Measurements from ENCODE around the gene SCAP. TPM values are rescaled to one million over a fixed set of nuclear protein-coding genes. Genes with fewer than 3 reads are reported as not detected.

The SCAP gene
- total and polyA plus RNA-seq, 2 of the 13 experiments (the other 11 are each of a cell fraction or from before 2014, with no cell fraction given) = 40.4 to 53.3 TPM

- TF ChIP-seq ZNF737 (CRISPR knock-in tag; IDR thresholded peaks at IDR 0.05; ENCODE audit: borderline replicate concordance) = no peak
Measured at GRCh38 chr3:47428662-47429061, 47.1 kb downstream of the SCAP start (continued).

- Histone ChIP-seq H3K4me2 (ENCODE audit: low read depth, low read length) (no peak overlapping the region), H3K36me3 (replicated peaks in 1 of 2; ENCODE audit: control insufficient read depth in 1 of 2, insufficient read depth in 2 of 2, low read length in 2 of 2) (peaks cover 21 to 37% of the 10 kb centered on the region in 2 experiments; a peak in 4 of 5 replicates), H3K27me3 (ENCODE audit: control insufficient read depth in 1 of 2, insufficient read depth in 2 of 2, low read length in 2 of 2) (no peaks in the 10 kb centered on the region), H2AFZ (ENCODE audit: low read length) (no peak overlapping the region), H3K9ac (ENCODE audit: insufficient read depth, low read depth, low read length) (no peak overlapping the region), H3K27ac (ENCODE audit: extremely low read length, insufficient read depth, low read length) (no peak overlapping the region), H4K20me1 (ENCODE audit: insufficient read depth, low read length) (no peaks in the 10 kb centered on the region), H3K4me1 (ENCODE audit: insufficient read depth, low read length) (peaks cover 42% of the 10 kb centered on the region), H3K9me3 (ENCODE audit: low read length) (no peaks in the 10 kb centered on the region), H3K4me3 (replicated peaks in 1 of 3; ENCODE audit: insufficient read depth in 1 of 3, low read depth in 2 of 3, low read length in 3 of 3) (no peak overlapping the region), H3K79me2 (ENCODE audit: insufficient read depth, low read length) (peaks cover 5% of the 10 kb centered on the region)
- FAIRE-seq = no peak
- no TSS peak for BruUV-seq (replicated peaks)
- WGBS (ENCODE audit: low lambda C conversion rate) = 100% methylated on average over 4 of the region's 6 CpGs
- ATAC-seq = no peak
- ChIA-PET CTCF (ENCODE audit: low intra/inter-chr PET ratio, low total read pairs) (no interaction called here), POLR2A (interaction anchor here (0.6 to 1.4 kb wide), 2 partner anchors 9 to 51 kb away, joined by 3 to 5 read pairs; no protein-coding TSS in a partner anchor)
- intact Hi-C loops (cut with micrococcal nuclease; ENCODE audit: unreplicated experiment) = no loop called here
- DNase-seq (ENCODE audit: low spot score) = no peak
- in situ Hi-C loops (cut with HindIII; ENCODE audit: extremely low pct_ligation_motif_present, low pct_unique_long_range_greater_than_20kb) = loop anchor here (10.0 kb wide), 1 partner anchor 357 kb away; the partner anchor contains the start of gene SMARCC1
- no peak for TF ChIP-seq ZNF746 (CRISPR knock-in tag; IDR thresholded peaks at IDR 0.05)
- TF ChIP-seq GMEB1 (CRISPR knock-in tag; IDR thresholded peaks at IDR 0.05; ENCODE audit: borderline replicate concordance) = no peak
- no peak for TF ChIP-seq ZNF737 (CRISPR knock-in tag; IDR thresholded peaks at IDR 0.05; ENCODE audit: borderline replicate concordance)
- TF ChIP-seq MXD4 (CRISPR knock-in tag; IDR thresholded peaks at IDR 0.05) = no peak
- no peak for TF ChIP-seq NRL (CRISPR knock-in tag; IDR thresholded peaks at IDR 0.05; ENCODE audit: borderline replicate concordance)
- TF ChIP-seq, protein P1, sequence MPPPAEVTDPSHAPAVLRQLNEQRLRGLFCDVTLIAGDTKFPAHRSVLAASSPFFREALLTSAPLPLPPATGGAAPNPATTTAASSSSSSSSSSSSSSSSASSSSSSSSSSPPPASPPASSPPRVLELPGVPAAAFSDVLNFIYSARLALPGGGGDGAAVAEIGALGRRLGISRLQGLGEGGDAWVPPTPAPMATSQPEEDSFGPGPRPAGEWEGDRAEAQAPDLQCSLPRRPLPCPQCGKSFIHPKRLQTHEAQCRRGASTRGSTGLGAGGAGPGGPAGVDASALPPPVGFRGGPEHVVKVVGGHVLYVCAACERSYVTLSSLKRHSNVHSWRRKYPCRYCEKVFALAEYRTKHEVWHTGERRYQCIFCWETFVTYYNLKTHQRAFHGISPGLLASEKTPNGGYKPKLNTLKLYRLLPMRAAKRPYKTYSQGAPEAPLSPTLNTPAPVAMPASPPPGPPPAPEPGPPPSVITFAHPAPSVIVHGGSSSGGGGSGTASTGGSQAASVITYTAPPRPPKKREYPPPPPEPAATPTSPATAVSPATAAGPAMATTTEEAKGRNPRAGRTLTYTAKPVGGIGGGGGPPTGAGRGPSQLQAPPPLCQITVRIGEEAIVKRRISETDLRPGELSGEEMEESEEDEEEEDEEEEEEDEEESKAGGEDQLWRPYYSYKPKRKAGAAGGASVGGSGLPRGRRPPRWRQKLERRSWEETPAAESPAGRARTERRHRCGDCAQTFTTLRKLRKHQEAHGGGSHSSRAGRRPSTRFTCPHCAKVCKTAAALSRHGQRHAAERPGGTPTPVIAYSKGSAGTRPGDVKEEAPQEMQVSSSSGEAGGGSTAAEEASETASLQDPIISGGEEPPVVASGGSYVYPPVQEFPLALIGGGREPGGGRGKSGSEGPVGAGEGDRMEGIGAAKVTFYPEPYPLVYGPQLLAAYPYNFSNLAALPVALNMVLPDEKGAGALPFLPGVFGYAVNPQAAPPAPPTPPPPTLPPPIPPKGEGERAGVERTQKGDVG (CRISPR knock-in tag; IDR thresholded peaks at IDR 0.05; ENCODE audit: borderline replicate concordance) = no peak
- no peak for TF ChIP-seq ZNF367 (CRISPR knock-in tag; IDR thresholded peaks at IDR 0.05; ENCODE audit: borderline replicate concordance)
- TF ChIP-seq CHD2 (IDR thresholded peaks at IDR 0.05; ENCODE audit: low read depth, low read length) = no peak
- TF ChIP-seq, protein P2, sequence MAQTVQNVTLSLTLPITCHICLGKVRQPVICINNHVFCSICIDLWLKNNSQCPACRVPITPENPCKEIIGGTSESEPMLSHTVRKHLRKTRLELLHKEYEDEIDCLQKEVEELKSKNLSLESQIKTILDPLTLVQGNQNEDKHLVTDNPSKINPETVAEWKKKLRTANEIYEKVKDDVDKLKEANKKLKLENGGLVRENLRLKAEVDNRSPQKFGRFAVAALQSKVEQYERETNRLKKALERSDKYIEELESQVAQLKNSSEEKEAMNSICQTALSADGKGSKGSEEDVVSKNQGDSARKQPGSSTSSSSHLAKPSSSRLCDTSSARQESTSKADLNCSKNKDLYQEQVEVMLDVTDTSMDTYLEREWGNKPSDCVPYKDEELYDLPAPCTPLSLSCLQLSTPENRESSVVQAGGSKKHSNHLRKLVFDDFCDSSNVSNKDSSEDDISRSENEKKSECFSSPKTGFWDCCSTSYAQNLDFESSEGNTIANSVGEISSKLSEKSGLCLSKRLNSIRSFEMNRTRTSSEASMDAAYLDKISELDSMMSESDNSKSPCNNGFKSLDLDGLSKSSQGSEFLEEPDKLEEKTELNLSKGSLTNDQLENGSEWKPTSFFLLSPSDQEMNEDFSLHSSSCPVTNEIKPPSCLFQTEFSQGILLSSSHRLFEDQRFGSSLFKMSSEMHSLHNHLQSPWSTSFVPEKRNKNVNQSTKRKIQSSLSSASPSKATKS (CRISPR knock-in tag; IDR thresholded peaks at IDR 0.05) = no peak
- TF ChIP-seq TBP (CRISPR knock-in tag; IDR thresholded peaks at IDR 0.05) = no peak
- TF ChIP-seq ZNF432 (CRISPR knock-in tag; IDR thresholded peaks at IDR 0.05; ENCODE audit: borderline replicate concordance) = no peak
- TF ChIP-seq ZNF572 (CRISPR knock-in tag; IDR thresholded peaks at IDR 0.05) = no peak
Measured at GRCh38 chr3:47427866-47428265, 47.9 kb downstream of the SCAP start.

All from HepG2 (cell line).